GM12875 (cell line): ENCODE data around the gene GPR39.

ENCODE experiments used
- H3K4me3 ChIP-seq: one replicate; pipeline ENCODE4 v1.5.1; 2011; ENCODE audit warnings: low read depth, low read length, control low read depth
- CTCF ChIP-seq: IDR thresholded peaks from 2 replicates; pipeline ENCODE4 v1.5.1; 2011; ENCODE audit warnings: low read depth, mild to moderate bottlenecking, control low read depth, inconsistent platforms, low read length, moderate library complexity, borderline replicate concordance; ENCODE audit not compliant: insufficient read depth

Gene GPR39

GRCh38 chr2:132646540-132647108 lies 230.0 kb downstream of the GPR39 start:
- H3K4me3 ChIP-seq, result no peak overlapping the region
- TF ChIP-seq CTCF, result no peak

GRCh38 chr2:132651115-132652045 lies 234.8 kb downstream of the GPR39 start:
- TF ChIP-seq CTCF, result peak; percentile 25; the same call in 1 of the 2 replicates
- no peak overlapping the region for H3K4me3 ChIP-seq

GRCh38 chr2:132652474-132652873 lies 235.9 kb downstream of the GPR39 start:
- no peak for TF ChIP-seq CTCF
- H3K4me3 ChIP-seq, result no peak overlapping the region

DNA sequence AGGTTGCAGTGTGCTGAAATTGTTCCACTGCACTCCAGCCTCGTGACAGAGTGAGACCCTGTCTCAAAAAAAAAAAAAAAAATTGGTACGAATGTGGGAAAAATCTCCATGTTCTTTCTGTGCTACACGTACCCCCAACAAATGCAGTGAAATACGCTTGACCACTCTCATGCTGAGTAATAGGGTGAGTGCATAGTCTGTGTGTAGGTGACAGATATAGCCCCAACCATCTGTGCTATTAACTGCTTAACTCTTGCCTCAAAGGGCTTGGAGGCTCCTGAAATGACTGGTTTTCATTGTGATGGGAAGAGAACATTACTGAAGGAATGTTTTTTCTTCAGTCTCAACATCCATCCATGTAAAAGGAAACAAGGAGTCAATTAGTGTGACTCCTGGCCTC lies 237.7 kb downstream of the GPR39 start:
- H3K4me3 ChIP-seq, result no peak overlapping the region
- no peak for TF ChIP-seq CTCF

DNA sequence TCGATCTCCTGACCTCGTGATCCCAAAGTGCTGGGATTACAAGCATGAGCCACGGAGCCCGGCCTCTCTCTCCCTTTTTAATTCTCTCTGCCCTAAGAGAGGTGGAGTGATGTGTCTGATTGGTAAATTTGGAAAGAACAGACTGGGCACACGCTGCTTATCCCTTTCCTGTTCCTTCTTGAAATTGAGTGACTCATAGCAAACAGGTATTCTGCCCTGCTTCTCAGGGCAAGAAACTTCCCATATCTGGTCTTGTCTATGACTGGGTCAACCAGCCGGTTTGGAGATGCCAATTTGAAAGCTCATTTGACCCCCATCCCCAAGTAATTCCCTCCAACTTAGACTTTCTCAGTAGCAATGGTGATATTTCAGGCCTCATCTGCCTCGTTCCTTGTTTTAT lies 238.4 kb downstream of the GPR39 start:
- TF ChIP-seq CTCF, result no peak
- H3K4me3 ChIP-seq, result no peak overlapping the region

- TF ChIP-seq CTCF, result no peak
- H3K4me3 ChIP-seq, result no peak overlapping the region
These were observed 239.8 kb downstream of the GPR39 start for GRCh38 chr2:132656266-132656975.
